Hepatocyte (in vitro differentiated cells): ENCODE measurements around the gene CCDC174. TPM values are rescaled to one million over a fixed set of nuclear protein-coding genes. Genes with fewer than 3 reads are reported as not detected.

Source experiments
- DNase-seq: peaks from one replicate; pipeline ENCODE4 v3.0.0-alpha.2; 2016; ENCODE audit warnings: low spot score
- H2AFZ ChIP-seq: fragments of 200-600 bp; sonication (generic); 2 replicates; pipeline ENCODE4 v1.6.0; 2016; ENCODE audit warnings: antibody characterized with exemption, mild to moderate bottlenecking
- H3K27ac ChIP-seq: fragments of 200-600 bp; sonication (generic); 2 replicates; pipeline ENCODE4 v1.5.1; 2016; ENCODE audit warnings: mild to moderate bottlenecking
- H3K27me3 ChIP-seq: fragments of 200-600 bp; sonication (generic); 2 replicates; pipeline ENCODE4 v1.6.1; 2016
- H3K36me3 ChIP-seq: fragments of 200-600 bp; sonication (generic); replicated peaks from 2 replicates; pipeline ENCODE4 v1.5.1; 2016; ENCODE audit warnings: low read depth; ENCODE audit not compliant: insufficient read depth
- H3K4me1 ChIP-seq: fragments of 200-600 bp; sonication (generic); 2 replicates; pipeline ENCODE4 v1.5.1; 2016; ENCODE audit warnings: mild to moderate bottlenecking, moderate library complexity; ENCODE audit not compliant: insufficient read depth
- H3K4me2 ChIP-seq: fragments of 200-600 bp; sonication (generic); 2 replicates; pipeline ENCODE4 v1.6.0; 2016
- H3K4me3 ChIP-seq: fragments of 200-600 bp; sonication (generic); 2 replicates; pipeline ENCODE4 v1.5.1; 2016; ENCODE audit warnings: mild to moderate bottlenecking
- H3K79me2 ChIP-seq: fragments of 200-600 bp; sonication (generic); 2 replicates; pipeline ENCODE4 v1.6.0; 2017; ENCODE audit warnings: mild to moderate bottlenecking
- H3K9me2 ChIP-seq: fragments of 200-600 bp; sonication (generic); replicated peaks from 2 replicates; pipeline ENCODE4 v1.6.0; 2017; ENCODE audit warnings: mild to moderate bottlenecking; ENCODE audit not compliant: insufficient read depth
- H3K9me3 ChIP-seq: fragments of 200-600 bp; sonication (generic); 2 replicates; pipeline ENCODE4 v1.5.1; 2016; ENCODE audit warnings: low read depth, mild to moderate bottlenecking
- H4K20me1 ChIP-seq: fragments of 200-600 bp; sonication (generic); 2 replicates; pipeline ENCODE4 v1.6.0; 2016; ENCODE audit warnings: mild to moderate bottlenecking; ENCODE audit not compliant: insufficient read depth, poor library complexity, severe bottlenecking
- CTCF ChIP-seq: fragments of 200-600 bp; sonication (generic); IDR thresholded peaks from 2 replicates; pipeline ENCODE4 v1.5.1; 2016; ENCODE audit warnings: antibody characterized with exemption, mild to moderate bottlenecking; ENCODE audit not compliant: poor library complexity
- EZH2 ChIP-seq: fragments of 200-600 bp; sonication (generic); IDR thresholded peaks from 2 replicates; pipeline ENCODE4 v1.6.1; 2016; ENCODE audit warnings: antibody characterized with exemption, mild to moderate bottlenecking, borderline replicate concordance
- EZH2phosphoT487 ChIP-seq: fragments of 200-600 bp; sonication (generic); IDR thresholded peaks from one replicate; pipeline ENCODE4 v1.6.1; 2018; ENCODE audit warnings: antibody characterized with exemption, mild to moderate bottlenecking, low read depth, moderate library complexity; ENCODE audit not compliant: unreplicated experiment, severe bottlenecking
- WGBS: methylation state at CpG from one replicate; pipeline ENCODE4 v1.1.6; 2016; ENCODE audit warnings: low lambda C conversion rate; ENCODE audit errors: missing lambda C conversion rate; 5-methylcytosine and 5-hydroxymethylcytosine counted together
- polyA plus RNA-seq: library from polyadenylated mRNA; unstranded; fragments of >200 nt; fragmentation: Nextera tagmentation; extraction: Ambion mirVana; gene quantifications from 2 replicates; pipeline ENCODE4 v1.2.1, GENCODE V29; 2016
- total RNA-seq: library from RNA; depleted of rRNA; stranded (reverse); fragments of >200 nt; gene quantifications from 2 replicates; pipeline ENCODE4 v1.2.3, GENCODE V29; 2014

Gene CCDC174
- total and polyA plus RNA-seq, 2 experiments from 2014 or later, result 18.6 to 23.6 TPM

- WGBS, result 69% methylated on average over 7 of the region's 7 CpGs
- Histone ChIP-seq H2AFZ (no peak overlapping the region), H3K4me3 (no peak overlapping the region), H3K4me1 (no peaks in the 10 kb centered on the region), H3K79me2 (no peaks in the 10 kb centered on the region), H3K27me3 (peaks cover 8% of the 10 kb centered on the region), H3K27ac (no peak overlapping the region), H3K9me2 (no peaks in the 10 kb centered on the region), H4K20me1 (no peaks in the 10 kb centered on the region), H3K9me3 (no peaks in the 10 kb centered on the region), H3K36me3 (no peaks in the 10 kb centered on the region), H3K4me2 (no peak overlapping the region)
- TF ChIP-seq CTCF (no peak), EZH2phosphoT487 (no peak), EZH2 (no peak)
- DNase-seq, result no peak
These were observed 37.9 kb downstream of the CCDC174 start for GRCh38 chr3:14689247-14689980.

GRCh38 chr3:14691239-14691638 lies 39.7 kb downstream of the CCDC174 start:
- DNase-seq, result no peak
- WGBS, result 88% methylated on average over 4 of the region's 4 CpGs
- Histone ChIP-seq H4K20me1 (no peaks in the 10 kb centered on the region), H3K9me3 (no peaks in the 10 kb centered on the region), H3K27me3 (peaks cover 8% of the 10 kb centered on the region), H3K4me1 (no peaks in the 10 kb centered on the region), H3K4me3 (no peak overlapping the region), H3K9me2 (no peaks in the 10 kb centered on the region), H3K27ac (no peak overlapping the region), H3K36me3 (no peaks in the 10 kb centered on the region), H2AFZ (no peak overlapping the region), H3K4me2 (no peak overlapping the region), H3K79me2 (no peaks in the 10 kb centered on the region)
- TF ChIP-seq CTCF, result no peak
- no peak for TF ChIP-seq EZH2
- no peak for TF ChIP-seq EZH2phosphoT487

GRCh38 chr3:14691719-14692118 lies 40.2 kb downstream of the CCDC174 start:
- H3K4me1 ChIP-seq, result no peaks in the 10 kb centered on the region
- no peaks in the 10 kb centered on the region for H4K20me1 ChIP-seq
- H3K9me3 ChIP-seq, result no peaks in the 10 kb centered on the region
- no peaks in the 10 kb centered on the region for H3K9me2 ChIP-seq
- H3K36me3 ChIP-seq, result no peaks in the 10 kb centered on the region
- no peak overlapping the region for H3K27ac ChIP-seq
- no peak overlapping the region for H2AFZ ChIP-seq
- 88% methylated on average over 1 of the region's 1 CpG for WGBS
- DNase-seq, result no peak
- H3K4me3 ChIP-seq, result no peak overlapping the region
- TF ChIP-seq EZH2phosphoT487 (no peak), EZH2 (no peak), CTCF (no peak)
- H3K4me2 ChIP-seq, result no peak overlapping the region
- peaks cover 8% of the 10 kb centered on the region for H3K27me3 ChIP-seq
- H3K79me2 ChIP-seq, result no peaks in the 10 kb centered on the region
